HFF-Myc (cell line): ENCODE data around the gene OR2M7.
"Not testable (repeated sequence)": the region's sequence is repeated elsewhere in the genome, so short reads cannot be mapped to it uniquely, and the experiment has no call there.

Source experiments
- DNase-seq: peaks from one replicate; pipeline ENCODE4 v3.0.0-alpha.2; 2011; ENCODE audit warnings: low read depth; ENCODE audit errors: extremely low read depth
- H3K4me3 ChIP-seq: replicated peaks from 2 replicates; pipeline ENCODE4 v1.5.1; 2011; ENCODE audit warnings: low read depth, mild to moderate bottlenecking, control low read depth, low read length
- TF ChIP-seq, protein P1 (sequence below): IDR thresholded peaks from 2 replicates; pipeline ENCODE4 v1.5.1; 2012; ENCODE audit warnings: mild to moderate bottlenecking, low read depth, low read length, control low read depth; ENCODE audit errors: missing control alignments

Gene OR2M7

DNA sequence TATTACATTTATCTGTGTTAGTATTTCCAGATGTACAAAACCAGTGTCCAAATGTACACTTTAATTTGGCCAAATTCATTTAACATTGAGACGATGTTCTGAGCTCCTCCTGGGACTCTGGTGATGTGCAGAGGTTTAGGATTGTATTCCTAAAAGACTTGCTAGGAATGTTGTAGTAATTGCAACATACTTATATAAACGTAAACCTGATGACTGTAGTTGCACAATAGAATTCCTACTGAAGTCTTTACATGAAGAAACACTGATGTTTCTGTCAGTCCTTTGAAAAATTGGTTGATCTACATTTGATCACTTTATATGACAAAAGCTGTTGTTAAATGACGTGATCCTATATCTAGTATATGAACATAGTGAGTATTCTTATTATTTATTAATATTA lies 19.1 kb upstream of the OR2M7 start:
- TF ChIP-seq, protein P1, sequence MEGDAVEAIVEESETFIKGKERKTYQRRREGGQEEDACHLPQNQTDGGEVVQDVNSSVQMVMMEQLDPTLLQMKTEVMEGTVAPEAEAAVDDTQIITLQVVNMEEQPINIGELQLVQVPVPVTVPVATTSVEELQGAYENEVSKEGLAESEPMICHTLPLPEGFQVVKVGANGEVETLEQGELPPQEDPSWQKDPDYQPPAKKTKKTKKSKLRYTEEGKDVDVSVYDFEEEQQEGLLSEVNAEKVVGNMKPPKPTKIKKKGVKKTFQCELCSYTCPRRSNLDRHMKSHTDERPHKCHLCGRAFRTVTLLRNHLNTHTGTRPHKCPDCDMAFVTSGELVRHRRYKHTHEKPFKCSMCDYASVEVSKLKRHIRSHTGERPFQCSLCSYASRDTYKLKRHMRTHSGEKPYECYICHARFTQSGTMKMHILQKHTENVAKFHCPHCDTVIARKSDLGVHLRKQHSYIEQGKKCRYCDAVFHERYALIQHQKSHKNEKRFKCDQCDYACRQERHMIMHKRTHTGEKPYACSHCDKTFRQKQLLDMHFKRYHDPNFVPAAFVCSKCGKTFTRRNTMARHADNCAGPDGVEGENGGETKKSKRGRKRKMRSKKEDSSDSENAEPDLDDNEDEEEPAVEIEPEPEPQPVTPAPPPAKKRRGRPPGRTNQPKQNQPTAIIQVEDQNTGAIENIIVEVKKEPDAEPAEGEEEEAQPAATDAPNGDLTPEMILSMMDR = no peak
- H3K4me3 ChIP-seq = no peak overlapping the region
- DNase-seq = no peak

DNA sequence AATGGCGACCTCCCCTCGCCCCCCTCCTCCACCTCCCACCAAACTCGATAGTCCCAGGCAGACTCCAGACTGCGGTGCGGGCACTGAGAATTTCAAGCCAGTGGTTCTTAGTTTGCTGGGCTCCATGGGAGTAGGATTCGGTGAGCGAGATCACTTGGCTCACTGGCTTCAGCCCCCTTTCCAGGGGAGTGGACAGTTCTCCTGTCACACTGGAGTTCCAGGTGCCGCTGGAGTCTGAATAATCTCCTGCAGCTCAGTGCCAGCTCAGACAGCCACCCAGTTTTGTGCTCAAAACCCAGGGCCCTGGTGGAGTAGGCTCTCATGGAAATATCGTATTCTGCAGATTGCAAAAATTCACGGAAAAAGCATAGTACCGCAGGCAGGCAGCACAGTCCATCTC lies 7.6 kb downstream of the OR2M7 start:
- DNase-seq = no peak
- TF ChIP-seq, protein P1 = no peak
- no peak overlapping the region for H3K4me3 ChIP-seq

DNA sequence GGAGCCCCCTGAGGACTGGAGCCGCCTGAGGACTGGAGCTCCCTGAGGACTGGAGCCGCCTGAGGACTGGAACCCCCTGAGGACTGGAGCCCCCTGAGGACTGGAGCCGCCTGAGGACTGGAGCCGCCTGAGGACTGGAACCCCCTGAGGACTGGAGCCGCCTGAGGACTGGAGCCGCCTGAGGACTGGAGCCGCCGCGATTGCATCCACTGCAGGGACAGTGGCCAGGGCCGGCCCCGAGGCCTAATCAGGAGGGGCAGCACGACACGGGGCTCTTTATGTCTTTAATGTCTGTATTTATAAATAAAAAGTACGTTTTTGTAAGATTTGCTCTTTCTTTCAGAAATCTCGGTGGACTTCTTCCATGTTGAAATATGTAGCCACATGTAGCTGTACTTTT lies 17.6 kb downstream of the OR2M7 start:
- not testable (repeated sequence) for H3K4me3 ChIP-seq, DNase-seq

DNA sequence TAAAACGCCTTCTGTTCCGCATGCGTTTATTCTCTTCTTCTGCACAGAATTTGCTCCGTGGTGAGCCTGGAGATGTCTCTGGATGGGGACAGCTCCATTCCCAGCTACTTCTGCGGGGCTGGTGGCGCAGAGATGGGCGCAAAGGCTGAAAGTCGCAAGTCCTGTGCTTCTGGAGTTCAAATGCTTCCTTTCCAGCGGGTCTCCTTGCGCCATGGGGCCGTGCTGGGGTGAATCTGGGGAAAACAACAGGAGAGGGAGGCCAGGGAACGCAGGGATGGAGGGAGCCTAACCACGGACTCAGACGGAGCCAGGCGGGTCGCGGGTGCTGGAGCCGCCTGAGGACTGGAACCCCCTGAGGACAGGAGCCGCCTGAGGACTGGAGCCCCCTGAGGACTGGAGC lies 18.3 kb downstream of the OR2M7 start:
- DNase-seq = no peak
- no peak overlapping the region for H3K4me3 ChIP-seq
- TF ChIP-seq, protein P1 = no peak

DNA sequence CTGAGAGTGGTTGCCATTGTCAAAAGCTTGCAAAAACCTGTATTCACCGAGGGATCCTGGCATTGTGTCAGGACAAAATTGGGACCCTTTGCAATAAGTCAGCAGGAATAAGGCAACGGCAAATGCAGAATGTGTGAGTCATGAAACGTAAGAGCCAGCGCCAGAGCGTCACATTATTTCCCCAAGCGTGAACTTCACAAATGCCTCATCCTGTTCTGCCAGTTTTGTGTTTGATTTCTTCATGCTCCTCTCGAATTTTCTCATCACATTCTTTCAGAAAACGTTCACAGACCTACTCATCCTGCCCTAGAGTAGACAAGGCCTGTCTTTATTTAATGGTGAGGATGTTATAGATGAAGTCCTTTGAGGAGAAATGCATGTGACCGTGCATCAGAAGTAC lies 18.7 kb downstream of the OR2M7 start:
- DNase-seq = not testable (repeated sequence)

DNA sequence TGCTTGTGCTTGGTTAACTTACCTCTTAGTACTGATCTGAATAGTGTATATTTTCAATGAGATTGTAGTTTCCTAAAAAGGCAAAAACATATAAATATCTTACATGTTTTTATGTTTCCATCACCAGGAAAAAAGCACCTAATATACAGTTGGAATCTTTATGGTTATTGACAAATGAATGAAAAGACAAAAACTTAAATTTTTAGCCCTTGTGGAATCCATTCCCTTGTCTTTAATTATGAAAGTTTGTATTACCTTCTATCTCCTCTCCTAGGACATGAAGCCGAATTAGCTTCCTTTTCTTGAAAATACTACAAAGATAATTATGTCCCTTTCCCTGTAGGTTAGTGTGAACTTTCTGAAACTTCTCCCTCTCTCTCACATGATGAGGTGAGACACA lies 21.0 kb downstream of the OR2M7 start, which contains the start of gene OR2T12:
Gene OR2T12, minus strand, starts transcription at position 101 of the 400 bp plus-strand sequence. CDS start 7,846 bp downstream, outside the sequence.
- H3K4me3 ChIP-seq = no peak within 1 kb of the TSS
- TF ChIP-seq, protein P1 = no peak
- no peak for DNase-seq

More for the DNA sequence above, 18.7 kb downstream of the OR2M7 start:
- not testable (repeated sequence) for H3K4me3 ChIP-seq

DNA sequence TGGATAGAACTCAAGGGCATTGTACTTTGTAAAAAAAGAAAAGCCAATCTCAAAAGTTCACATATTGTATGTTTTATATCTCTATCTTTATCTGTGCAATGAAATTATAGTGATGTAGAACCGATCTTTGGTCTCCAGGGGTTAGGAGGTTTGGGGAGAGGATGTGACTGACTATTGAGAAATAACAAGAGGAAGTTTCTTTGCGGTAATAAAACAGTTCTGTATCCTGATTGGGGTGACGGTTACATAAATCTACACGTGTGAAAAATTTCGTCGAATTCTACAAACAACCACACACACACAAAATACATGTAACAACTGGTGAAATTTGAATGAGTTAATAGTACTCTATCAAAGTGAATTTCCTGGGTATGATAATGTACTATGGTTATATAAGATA lies 36.0 kb downstream of the OR2M7 start:
- H3K4me3 ChIP-seq = no peak overlapping the region
- DNase-seq = no peak
- TF ChIP-seq, protein P1 = no peak

DNA sequence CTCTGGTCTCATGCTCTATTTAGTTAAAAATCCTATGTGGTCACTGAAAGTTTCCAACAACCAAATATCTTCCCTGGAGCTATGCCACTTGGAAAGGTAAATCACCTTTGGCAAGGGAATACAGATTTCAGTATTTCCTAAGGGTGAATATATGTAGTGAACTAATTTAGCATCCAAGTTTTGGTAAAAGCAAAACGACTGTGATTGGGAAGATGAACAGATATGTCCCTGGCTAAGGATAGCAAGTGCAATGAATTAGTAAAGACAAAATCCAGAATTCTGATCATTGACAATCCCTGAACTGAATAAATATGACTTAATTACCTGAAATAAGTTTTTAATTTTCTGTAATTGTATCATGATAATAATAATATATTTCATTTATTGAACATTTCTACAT lies 46.5 kb downstream of the OR2M7 start, which contains the start of gene OR2T33:
Gene OR2T33, minus strand, starts transcription at position 101 of the 400 bp plus-strand sequence. CDS start 4,162 bp downstream, outside the sequence.
- no peak within 1 kb of the TSS for H3K4me3 ChIP-seq
- DNase-seq = no peak
- TF ChIP-seq, protein P1 = no peak
